BE2C (cell line): ENCODE measurements around the gene KCNAB1.

Source experiments
- DNase-seq: peaks from one replicate; pipeline ENCODE4 v3.0.0-alpha.2; 2020
- H3K27me3 ChIP-seq: fragments of 250-450 bp; sonication (Bioruptor Pico); 2 replicates; pipeline ENCODE4 v1.5.1; 2020; ENCODE audit warnings: mild to moderate bottlenecking
- H3K36me3 ChIP-seq: fragments of 250-450 bp; sonication (Bioruptor Pico); 2 replicates; pipeline ENCODE4 v1.5.1; 2020; ENCODE audit warnings: mild to moderate bottlenecking
- H3K4me1 ChIP-seq: fragments of 250-450 bp; sonication (Bioruptor Pico); 2 replicates; pipeline ENCODE4 v1.5.1; 2020
- H3K4me3 ChIP-seq: 2 replicates; pipeline ENCODE4 v1.5.1; 2011; ENCODE audit warnings: low read depth, low read length
- H3K9me3 ChIP-seq: fragments of 250-450 bp; sonication (Bioruptor Pico); 2 replicates; pipeline ENCODE4 v1.5.1; 2020
- CTCF ChIP-seq: IDR thresholded peaks from 2 replicates; pipeline ENCODE4 v1.5.1; 2012; ENCODE audit warnings: mild to moderate bottlenecking, low read depth, low read length

KCNAB1 gene

GRCh38 chr3:156258301-156258700 lies 137.9 kb downstream of the KCNAB1 start:
- H3K36me3 ChIP-seq = no peaks in the 10 kb centered on the region
- no peak for DNase-seq
- no peak for TF ChIP-seq CTCF
- no peak overlapping the region for H3K4me3 ChIP-seq
- no peaks in the 10 kb centered on the region for H3K27me3 ChIP-seq
- H3K9me3 ChIP-seq = no peaks in the 10 kb centered on the region
- no peaks in the 10 kb centered on the region for H3K4me1 ChIP-seq

- no peaks in the 10 kb centered on the region for H3K4me1 ChIP-seq
- H3K4me3 ChIP-seq = no peak overlapping the region
- no peaks in the 10 kb centered on the region for H3K36me3 ChIP-seq
- DNase-seq = no peak
- TF ChIP-seq CTCF = no peak
- H3K27me3 ChIP-seq = no peaks in the 10 kb centered on the region
- H3K9me3 ChIP-seq = no peaks in the 10 kb centered on the region
Observed at GRCh38 chr3:156259896-156260295, 139.5 kb downstream of the KCNAB1 start.

GRCh38 chr3:156260331-156260730 lies 140.0 kb downstream of the KCNAB1 start:
- no peak overlapping the region for H3K4me3 ChIP-seq
- H3K9me3 ChIP-seq = no peaks in the 10 kb centered on the region
- H3K27me3 ChIP-seq = no peaks in the 10 kb centered on the region
- no peaks in the 10 kb centered on the region for H3K36me3 ChIP-seq
- H3K4me1 ChIP-seq = no peaks in the 10 kb centered on the region
- no peak for TF ChIP-seq CTCF
- DNase-seq = no peak

- TF ChIP-seq CTCF = no peak
- H3K4me3 ChIP-seq = no peak overlapping the region
- no peaks in the 10 kb centered on the region for H3K4me1 ChIP-seq
Observed at GRCh38 chr3:156264771-156265170, 144.4 kb downstream of the KCNAB1 start.

GRCh38 chr3:156271508-156271907 lies 151.1 kb downstream of the KCNAB1 start:
- Histone ChIP-seq H3K9me3 (no peaks in the 10 kb centered on the region), H3K4me1 (no peaks in the 10 kb centered on the region; the same call in 1 of the 2 replicates), H3K36me3 (no peaks in the 10 kb centered on the region), H3K27me3 (no peaks in the 10 kb centered on the region), H3K4me3 (no peak overlapping the region)
- TF ChIP-seq CTCF = no peak
- no peak for DNase-seq

More at GRCh38 chr3:156264771-156265170, 144.4 kb downstream of the KCNAB1 start:
- Histone ChIP-seq H3K9me3 (no peaks in the 10 kb centered on the region), H3K27me3 (no peaks in the 10 kb centered on the region), H3K36me3 (no peaks in the 10 kb centered on the region)
- no peak for DNase-seq

GRCh38 chr3:156271995-156272719 lies 151.8 kb downstream of the KCNAB1 start:
- H3K9me3 ChIP-seq = no peaks in the 10 kb centered on the region
- no peak for DNase-seq
- no peaks in the 10 kb centered on the region for H3K36me3 ChIP-seq
- no peaks in the 10 kb centered on the region for H3K27me3 ChIP-seq
- TF ChIP-seq CTCF = no peak
- H3K4me3 ChIP-seq = no peak overlapping the region
- no peaks in the 10 kb centered on the region; the same call in 1 of the 2 replicates for H3K4me1 ChIP-seq
